Stimulated activated memory B cell treated with anti-CD40 and anti-IgM and Interleukin-4, amounts not matched to agents 10 μg/mL and 1 μg/mL and 100 μg/mL, for 72 hours (primary cell): ENCODE results near the gene ATL3.
A peak's percentile ranks its signal among the peaks of the same experiment; 100 is the strongest.
"Not testable (repeated sequence)": the region's sequence is repeated elsewhere in the genome, so short reads cannot be mapped to it uniquely, and the experiment has no call there.

Experiments
- ATAC-seq: fragments of 150-1000 bp; cut with Tn5 transposase; 2 replicates; pipeline ENCODE4 v1.10.0; 2021
- H3K27ac Mint-ChIP-seq: one replicate; pipeline ENCODE4 v1.8.0; 2022; ENCODE audit warnings: mild to moderate bottlenecking, mixed read lengths
- H3K27me3 Mint-ChIP-seq: one replicate; pipeline ENCODE4 v1.8.0; 2022; ENCODE audit warnings: mixed read lengths
- H3K36me3 Mint-ChIP-seq: one replicate; pipeline ENCODE4 v1.8.0; 2022; ENCODE audit warnings: mixed read lengths
- H3K4me1 Mint-ChIP-seq: one replicate; pipeline ENCODE4 v1.8.0; 2022; ENCODE audit warnings: mixed read lengths
- H3K4me3 Mint-ChIP-seq: one replicate; pipeline ENCODE4 v1.8.0; 2022; ENCODE audit warnings: mild to moderate bottlenecking, moderate library complexity, mixed read lengths
- H3K9me3 Mint-ChIP-seq: one replicate; pipeline ENCODE4 v1.8.0; 2022; ENCODE audit warnings: mixed read lengths

The ATL3 gene

DNA sequence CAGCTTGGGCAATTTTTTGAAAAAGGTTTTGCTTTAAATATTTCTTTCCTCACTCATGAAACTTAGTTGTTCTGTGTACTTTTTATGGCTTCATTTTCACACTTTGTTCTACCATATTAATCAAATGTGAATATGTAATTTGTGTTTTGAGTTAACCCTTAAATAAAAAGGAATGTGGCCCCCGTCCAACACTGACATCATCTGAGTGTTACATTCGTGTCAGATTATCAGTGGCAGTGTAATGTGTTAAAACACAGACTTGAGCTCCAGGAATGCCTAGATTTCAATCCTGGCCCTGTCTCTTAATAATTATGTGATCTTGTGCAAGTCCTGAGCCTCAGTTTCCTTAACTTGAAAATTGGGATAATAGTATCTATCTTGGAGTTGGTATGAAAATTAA lies 15.8 kb upstream of the ATL3 start:
- Mint-ChIP-seq H3K27ac (no peak overlapping the region), H3K4me3 (no peak overlapping the region), H3K4me1 (peaks cover 13% of the 10 kb centered on the region), H3K27me3 (no peaks in the 10 kb centered on the region), H3K9me3 (no peaks in the 10 kb centered on the region), H3K36me3 (no peaks in the 10 kb centered on the region)
- no peak for ATAC-seq

DNA sequence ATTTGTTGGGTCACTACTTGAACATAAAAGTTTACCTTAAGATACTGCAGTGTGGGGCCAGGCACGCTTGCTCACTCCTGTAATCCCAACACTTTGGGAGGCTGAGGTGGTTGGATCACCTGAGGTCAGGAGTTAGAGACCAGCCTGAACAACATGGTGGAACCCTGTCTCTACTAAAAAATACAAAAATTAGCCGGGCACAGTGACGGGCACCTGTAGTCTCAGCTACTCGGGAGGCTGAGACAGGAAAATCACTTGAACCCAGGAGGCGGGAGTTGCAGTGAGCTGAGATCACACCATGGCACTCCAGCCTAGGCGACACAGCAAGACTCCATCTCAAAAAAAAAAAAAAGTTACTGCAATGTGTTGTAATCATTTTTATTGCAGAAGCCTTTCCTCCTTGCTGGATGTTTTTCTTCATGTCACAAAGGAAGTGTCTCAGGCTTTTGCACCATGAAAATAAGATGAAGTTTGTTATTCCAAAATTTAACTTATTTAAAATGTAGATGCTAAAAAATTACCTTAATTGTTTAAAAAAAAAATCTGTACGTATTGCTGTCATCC lies 14.1 kb upstream of the ATL3 start:
- not testable (repeated sequence) for H3K4me3 Mint-ChIP-seq, H3K36me3 Mint-ChIP-seq, H3K27me3 Mint-ChIP-seq, H3K9me3 Mint-ChIP-seq, H3K27ac Mint-ChIP-seq, ATAC-seq
- H3K4me1 Mint-ChIP-seq = peaks cover 26% of the 10 kb centered on the region

DNA sequence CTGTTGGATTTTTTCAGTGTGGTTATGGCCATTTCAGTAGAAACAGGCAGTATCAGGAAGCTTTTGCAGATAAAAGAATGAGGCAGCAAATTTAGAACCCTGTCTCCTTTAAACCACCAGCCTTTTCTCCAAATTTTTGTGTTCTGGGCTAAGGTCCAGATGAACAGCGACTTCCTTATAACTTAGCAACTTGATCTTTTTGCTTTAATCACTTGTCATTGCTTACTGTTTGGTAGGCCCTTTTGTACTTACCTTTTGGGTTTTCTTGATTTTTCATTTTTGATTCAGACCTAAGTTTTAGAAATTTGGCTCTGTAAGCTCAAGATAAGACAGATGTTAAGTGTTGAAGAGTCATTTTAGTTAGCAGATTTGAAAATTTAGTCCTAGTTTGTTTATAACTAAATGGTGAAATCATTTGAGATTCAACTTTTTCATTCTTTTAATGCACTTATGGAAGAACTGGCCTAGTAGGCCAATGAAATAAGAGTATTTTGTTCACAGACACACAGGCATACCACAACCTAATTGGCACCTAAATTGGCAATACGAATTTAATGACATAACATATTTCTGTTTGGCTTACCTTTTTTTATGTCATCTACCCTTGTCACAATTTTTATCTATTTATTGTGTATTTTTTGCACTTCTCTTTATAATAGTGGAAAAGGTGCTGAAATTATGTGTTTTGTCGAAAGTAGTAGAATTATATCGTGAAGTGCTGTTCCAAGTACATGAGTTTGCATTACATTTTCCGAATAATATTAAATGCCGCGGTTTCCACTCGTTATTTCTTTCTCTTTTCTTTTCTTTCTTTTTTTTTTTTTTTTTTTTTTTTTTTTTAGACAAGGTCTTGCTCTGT lies 12.2 kb upstream of the ATL3 start:
- ATAC-seq = no peak
- H3K4me3 Mint-ChIP-seq = no peak overlapping the region
- H3K9me3 Mint-ChIP-seq = no peaks in the 10 kb centered on the region
- H3K4me1 Mint-ChIP-seq = peaks cover 26% of the 10 kb centered on the region
- no peak overlapping the region for H3K27ac Mint-ChIP-seq
- no peaks in the 10 kb centered on the region for H3K36me3 Mint-ChIP-seq
- H3K27me3 Mint-ChIP-seq = no peaks in the 10 kb centered on the region

DNA sequence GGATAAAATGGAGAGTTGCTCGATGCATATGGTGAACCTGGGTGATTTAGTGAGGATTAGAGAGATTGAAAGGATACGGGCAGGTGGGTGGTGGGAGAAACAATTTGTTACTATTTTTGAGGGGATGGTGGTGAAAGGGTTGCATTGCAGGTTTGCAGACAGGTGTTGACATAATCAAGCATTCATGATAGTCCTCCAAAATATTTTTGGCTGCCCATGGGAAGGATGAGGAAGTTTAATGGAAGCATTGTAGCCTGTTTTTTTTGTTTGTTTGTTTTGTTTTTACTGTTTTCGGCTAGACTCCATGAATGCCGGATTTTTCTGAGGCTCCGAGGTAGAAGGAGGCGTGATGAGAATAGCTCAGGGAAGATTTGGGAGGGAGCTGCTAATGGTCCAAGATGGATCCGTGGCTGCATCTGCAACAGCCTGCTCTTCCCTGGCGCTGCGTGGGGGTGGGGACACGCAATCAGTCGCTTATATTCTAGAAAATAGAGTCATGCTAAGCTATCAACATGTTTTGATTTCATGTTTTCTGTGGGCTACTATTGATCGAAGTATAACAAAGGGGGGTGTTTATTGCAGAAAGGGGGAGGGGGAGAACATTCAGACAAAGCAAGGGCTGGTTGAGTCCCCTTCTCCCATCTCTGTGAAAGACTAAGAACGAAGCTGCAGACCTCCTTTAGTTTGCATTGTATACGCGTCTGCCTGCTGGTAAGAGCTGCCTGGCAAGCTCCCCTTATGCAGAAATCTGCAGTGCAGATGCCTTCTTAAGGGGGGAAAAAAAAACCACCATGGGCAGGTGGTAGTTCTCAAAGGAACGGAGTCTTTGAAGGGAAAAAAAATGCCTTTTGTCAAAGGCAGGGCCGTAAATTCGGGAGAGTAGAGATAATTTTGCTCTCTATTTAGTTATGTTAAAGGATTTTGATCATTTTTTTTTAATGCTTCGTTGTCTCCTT lies 11.2 kb upstream of the ATL3 start:
- peaks cover 26% of the 10 kb centered on the region for H3K4me1 Mint-ChIP-seq
- peak overlapping the region; percentile 57 for H3K27ac Mint-ChIP-seq
- H3K9me3 Mint-ChIP-seq = no peaks in the 10 kb centered on the region
- peak overlapping the region; percentile 83 for H3K4me3 Mint-ChIP-seq
- H3K27me3 Mint-ChIP-seq = no peaks in the 10 kb centered on the region
- H3K36me3 Mint-ChIP-seq = no peaks in the 10 kb centered on the region
- no peak for ATAC-seq

DNA sequence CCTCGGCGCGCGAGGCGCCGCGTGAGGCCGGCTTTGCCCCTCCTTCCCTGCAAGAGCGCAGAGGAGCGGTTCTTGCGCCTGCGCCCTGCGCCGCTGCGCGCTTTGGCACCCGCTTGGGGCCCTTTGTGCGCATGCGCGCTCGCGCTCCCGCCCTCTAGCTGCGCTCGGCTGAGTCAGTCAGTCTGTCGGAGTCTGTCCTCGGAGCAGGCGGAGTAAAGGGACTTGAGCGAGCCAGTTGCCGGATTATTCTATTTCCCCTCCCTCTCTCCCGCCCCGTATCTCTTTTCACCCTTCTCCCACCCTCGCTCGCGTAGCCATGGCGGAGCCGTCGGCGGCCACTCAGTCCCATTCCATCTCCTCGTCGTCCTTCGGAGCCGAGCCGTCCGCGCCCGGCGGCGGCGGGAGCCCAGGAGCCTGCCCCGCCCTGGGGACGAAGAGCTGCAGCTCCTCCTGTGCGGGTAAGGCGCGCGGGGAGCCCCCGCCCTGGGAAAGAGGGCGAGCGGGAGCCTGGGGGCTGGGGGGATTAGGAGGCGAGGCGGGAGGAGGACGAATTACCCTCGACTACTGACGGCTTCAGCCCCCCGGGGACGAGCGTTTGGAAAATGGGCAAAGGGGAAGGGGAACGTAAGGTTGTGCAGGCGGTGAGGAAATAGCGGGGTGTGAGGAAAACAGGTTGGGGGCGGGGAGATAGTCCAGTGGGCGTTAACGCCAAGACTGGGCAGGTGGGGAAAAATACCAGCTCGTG lies 10.3 kb upstream of the ATL3 start, which contains the start of gene RTN3:
TSS of gene RTN3 (plus strand) at position 180 of the 745 bp plus-strand sequence. CDS start at position 317, 137 bp downstream.
- Mint-ChIP-seq H3K36me3 (no peaks in the 10 kb centered on the region), H3K27ac (peak within 1 kb of the TSS; percentile 57), H3K4me3 (peak within 1 kb of the TSS; percentile 83), H3K4me1 (peaks cover 26% of the 10 kb centered on the region), H3K9me3 (no peaks in the 10 kb centered on the region), H3K27me3 (no peaks in the 10 kb centered on the region)
- peak; percentile 96 for ATAC-seq

DNA sequence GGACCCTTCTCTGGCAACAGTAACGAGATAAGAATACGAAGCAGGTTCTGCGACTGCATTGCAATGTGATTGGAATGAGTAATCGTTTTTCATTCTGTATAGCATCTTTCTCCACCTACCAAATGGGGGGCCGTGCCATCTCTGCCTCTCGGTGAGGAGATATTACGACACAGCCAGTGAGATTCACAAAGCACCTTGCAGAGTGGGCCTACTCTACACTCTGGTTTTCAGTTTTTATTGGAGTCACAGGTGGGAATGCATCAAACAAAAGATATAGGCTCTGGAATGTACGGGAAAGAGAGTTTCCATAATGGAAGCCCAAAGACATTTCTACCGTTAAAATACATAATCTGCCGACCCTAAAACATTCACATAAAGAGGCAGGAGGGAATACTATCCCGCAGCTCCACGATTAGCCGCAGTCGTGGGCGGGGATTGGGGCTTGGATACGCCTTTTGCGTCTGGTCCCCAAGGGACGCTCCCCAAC lies 9.7 kb upstream of the ATL3 start:
- Mint-ChIP-seq H3K36me3 (no peaks in the 10 kb centered on the region), H3K4me1 (peaks cover 26% of the 10 kb centered on the region), H3K9me3 (no peaks in the 10 kb centered on the region), H3K27me3 (no peaks in the 10 kb centered on the region), H3K27ac (peak overlapping the region; percentile 57), H3K4me3 (peak overlapping the region; percentile 83)
- ATAC-seq = peak; percentile 24

DNA sequence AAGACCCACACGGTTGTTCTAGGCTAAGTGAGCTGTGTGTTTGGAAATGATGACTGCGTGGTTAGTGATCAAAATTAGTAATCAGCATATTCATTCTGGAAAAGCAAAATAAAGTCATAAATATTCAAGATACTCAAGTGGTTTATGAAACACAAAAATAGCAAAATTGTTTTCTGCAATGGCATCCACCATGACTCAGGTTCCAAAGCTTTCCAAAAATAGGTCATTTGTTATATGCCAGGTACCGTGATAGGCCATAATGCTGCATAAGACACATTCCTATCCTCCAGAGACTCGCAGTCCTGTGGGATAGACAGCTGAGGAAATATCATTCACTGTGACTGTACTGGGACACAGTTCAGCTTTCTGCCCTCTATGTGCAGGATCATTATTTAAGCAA lies 2.4 kb upstream of the ATL3 start:
- H3K27ac Mint-ChIP-seq = peak overlapping the region; percentile 79
- H3K4me1 Mint-ChIP-seq = peaks cover 29% of the 10 kb centered on the region
- H3K9me3 Mint-ChIP-seq = no peaks in the 10 kb centered on the region
- H3K36me3 Mint-ChIP-seq = no peaks in the 10 kb centered on the region
- ATAC-seq = no peak
- no peak overlapping the region for H3K4me3 Mint-ChIP-seq
- H3K27me3 Mint-ChIP-seq = no peaks in the 10 kb centered on the region

DNA sequence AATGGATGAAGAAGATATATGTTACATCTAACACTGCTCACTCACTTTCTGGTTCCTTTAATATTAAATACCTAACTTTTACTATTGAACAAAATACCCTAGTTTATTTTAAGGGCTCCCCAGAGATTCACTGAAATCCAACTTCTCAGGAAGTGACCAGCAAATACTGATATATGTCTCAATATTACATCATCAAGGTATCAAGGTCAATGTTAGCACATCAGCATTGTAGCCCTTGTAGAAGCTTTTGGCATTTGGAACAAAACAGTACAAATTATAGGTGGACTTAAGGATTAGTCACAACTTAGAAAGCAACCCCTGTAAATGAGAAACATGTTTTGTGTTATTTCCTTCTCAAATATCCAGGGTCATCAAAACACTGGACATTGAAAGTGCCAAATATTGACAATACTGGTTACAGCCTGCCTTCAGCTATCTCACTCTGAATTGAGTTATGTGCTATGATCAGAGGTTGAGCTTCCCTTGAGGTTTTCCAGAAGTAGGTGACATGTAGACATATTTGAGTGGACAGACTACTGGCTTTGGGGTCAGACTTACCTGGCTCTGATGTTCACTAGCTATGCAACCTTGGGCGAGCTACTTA lies 1.9 kb upstream of the ATL3 start:
- H3K27ac Mint-ChIP-seq = peak overlapping the region; percentile 79
- no peak for ATAC-seq
- H3K4me1 Mint-ChIP-seq = peaks cover 33% of the 10 kb centered on the region
- no peaks in the 10 kb centered on the region for H3K9me3 Mint-ChIP-seq
- H3K36me3 Mint-ChIP-seq = no peaks in the 10 kb centered on the region
- no peaks in the 10 kb centered on the region for H3K27me3 Mint-ChIP-seq
- H3K4me3 Mint-ChIP-seq = no peak overlapping the region

DNA sequence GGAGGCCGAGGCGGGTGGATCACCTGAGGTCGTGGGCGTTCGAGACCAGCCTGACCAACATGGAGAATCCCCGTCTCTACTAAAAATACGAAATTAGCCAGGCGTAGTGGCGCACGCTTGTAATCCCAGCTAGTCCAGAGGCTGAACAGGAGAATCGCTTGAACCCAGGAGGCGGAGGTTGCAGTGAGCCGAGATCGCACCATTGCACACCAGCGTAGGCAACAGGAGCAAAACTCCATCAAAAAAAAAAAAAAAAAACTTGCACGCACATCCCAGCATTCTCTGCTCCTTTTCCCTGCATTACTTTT lies 934 bp upstream of the ATL3 start:
- H3K27ac Mint-ChIP-seq = peak overlapping the region; percentile 79
- H3K9me3 Mint-ChIP-seq = no peaks in the 10 kb centered on the region
- H3K27me3 Mint-ChIP-seq = no peaks in the 10 kb centered on the region
- no peak for ATAC-seq
- no peaks in the 10 kb centered on the region for H3K36me3 Mint-ChIP-seq
- peaks cover 41% of the 10 kb centered on the region for H3K4me1 Mint-ChIP-seq
- peak overlapping the region; percentile 85 for H3K4me3 Mint-ChIP-seq

DNA sequence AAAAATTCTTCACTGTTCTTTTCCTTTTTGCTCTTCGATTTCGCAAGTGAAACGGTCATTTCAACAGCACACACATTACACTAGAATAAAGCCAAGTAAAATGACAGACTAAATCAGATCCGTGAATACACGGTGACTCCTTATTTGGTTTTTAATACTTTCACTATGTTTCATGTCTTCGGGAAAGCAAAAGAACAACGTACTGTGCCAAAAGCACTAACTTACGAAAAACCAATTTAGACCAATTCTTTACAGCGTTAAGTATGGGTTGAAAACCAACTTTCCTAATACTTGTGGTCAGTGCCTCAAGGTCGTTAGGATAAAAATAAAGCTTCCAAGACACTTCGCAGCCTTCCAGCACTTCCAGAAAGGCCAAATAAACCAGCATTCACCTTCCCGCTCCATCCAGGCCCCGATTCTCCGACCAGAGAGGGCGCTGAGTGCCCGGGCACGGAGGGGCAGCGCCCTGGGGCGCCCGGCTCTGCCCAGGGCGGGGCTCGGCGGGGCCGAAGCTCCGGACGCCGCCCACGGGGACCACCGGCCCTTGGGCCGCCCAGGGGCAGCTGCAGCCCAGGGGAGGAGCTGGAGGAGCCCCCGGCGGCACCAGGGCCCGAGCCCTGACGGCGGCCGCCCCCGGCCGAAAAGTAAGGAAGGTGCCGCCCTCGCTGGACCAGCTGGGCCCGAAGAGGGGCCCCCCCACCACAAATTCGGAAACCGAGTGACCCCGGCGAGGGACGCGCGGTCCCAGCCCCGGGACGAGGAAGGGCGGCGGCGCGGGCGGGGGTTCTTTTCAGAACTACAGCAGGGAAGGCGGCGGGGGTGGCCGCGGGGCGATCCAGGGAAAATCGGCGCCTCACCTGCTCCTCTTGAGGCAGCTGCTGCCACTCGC lies 499 bp downstream of the ATL3 start:
- H3K27ac Mint-ChIP-seq = peak overlapping the region; percentile 79
- peak overlapping the region; percentile 85 for H3K4me3 Mint-ChIP-seq
- H3K4me1 Mint-ChIP-seq = peaks cover 41% of the 10 kb centered on the region
- no peaks in the 10 kb centered on the region for H3K27me3 Mint-ChIP-seq
- ATAC-seq = peak; percentile 67
- no peaks in the 10 kb centered on the region for H3K36me3 Mint-ChIP-seq
- no peaks in the 10 kb centered on the region for H3K9me3 Mint-ChIP-seq

DNA sequence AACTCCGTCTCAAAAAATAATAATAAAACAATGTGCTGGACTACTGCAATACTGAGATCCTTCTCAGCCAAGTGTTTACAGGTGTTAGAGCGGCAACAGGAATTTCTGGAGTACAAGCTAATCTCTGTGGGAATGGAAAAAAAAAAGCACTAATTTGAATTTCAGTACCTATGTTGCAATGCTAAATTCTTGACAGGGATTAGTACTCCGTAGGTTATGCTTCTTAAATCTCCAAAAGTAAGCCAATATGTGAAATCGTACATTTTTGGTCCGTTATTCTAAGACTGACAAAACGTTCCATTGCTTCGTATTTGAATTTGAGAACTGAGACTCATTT lies 1.1 kb downstream of the ATL3 start:
- no peaks in the 10 kb centered on the region for H3K9me3 Mint-ChIP-seq
- no peaks in the 10 kb centered on the region for H3K27me3 Mint-ChIP-seq
- H3K4me3 Mint-ChIP-seq = peak overlapping the region; percentile 85
- H3K27ac Mint-ChIP-seq = peak overlapping the region; percentile 79
- no peak for ATAC-seq
- no peaks in the 10 kb centered on the region for H3K36me3 Mint-ChIP-seq
- H3K4me1 Mint-ChIP-seq = peaks cover 41% of the 10 kb centered on the region

DNA sequence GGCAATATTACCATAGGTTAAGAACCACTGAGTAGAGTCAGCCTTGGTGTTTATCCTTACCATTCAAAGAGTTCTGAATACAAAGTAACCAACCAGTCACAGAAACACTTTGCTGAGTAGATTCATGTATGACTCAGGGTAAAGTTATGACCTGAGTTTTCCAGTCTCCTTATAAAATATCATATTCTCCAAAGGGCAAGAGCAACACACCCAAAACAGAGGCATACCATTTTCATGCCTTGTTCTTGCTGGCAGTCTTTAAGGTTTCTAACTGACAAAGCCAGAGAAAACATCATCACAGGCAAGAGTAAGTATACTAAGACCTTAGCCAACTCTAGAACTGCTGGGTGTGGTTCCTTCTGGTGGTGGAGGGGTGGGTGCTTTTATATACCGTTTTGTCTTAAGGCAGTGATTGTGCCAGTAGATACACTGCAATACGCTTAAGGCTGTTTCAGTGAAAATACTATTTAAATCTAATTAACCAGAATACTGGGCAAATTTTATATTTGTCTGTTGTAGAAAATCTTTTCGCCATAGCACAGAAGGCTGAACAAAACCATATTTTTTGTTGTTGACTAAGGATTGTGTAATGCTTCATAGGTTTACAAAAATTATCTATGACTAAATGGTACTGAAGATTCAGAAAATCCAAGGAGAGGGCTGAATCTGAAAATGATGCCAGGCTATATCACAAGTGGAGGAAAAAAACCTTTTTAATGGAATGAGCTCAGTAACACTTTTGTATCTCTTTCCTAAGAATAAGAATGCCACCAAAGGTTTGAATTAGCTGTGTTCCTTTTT lies 3.0 kb downstream of the ATL3 start:
- H3K27me3 Mint-ChIP-seq = no peaks in the 10 kb centered on the region
- ATAC-seq = no peak
- H3K36me3 Mint-ChIP-seq = no peaks in the 10 kb centered on the region
- no peak overlapping the region for H3K4me3 Mint-ChIP-seq
- no peak overlapping the region for H3K27ac Mint-ChIP-seq
- H3K9me3 Mint-ChIP-seq = no peaks in the 10 kb centered on the region
- peaks cover 41% of the 10 kb centered on the region for H3K4me1 Mint-ChIP-seq

DNA sequence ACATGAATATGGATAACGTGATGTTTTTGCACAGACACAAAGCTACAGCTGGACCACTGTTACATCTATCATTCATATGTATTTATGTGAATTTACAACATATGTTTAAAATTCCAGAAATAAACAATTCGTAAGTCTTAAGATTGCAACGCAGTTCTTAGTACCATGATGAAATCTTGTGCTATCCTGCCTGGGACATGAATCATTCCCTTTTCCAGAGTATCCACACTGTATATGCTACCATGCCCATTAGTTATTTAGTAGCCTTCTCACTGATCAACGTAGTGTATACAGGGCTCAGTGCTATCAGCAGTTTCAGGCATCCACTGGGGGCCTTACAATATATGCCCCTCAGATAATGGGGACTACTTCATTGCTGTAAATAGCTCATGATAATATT lies 4.3 kb downstream of the ATL3 start:
- Mint-ChIP-seq H3K27me3 (no peaks in the 10 kb centered on the region), H3K9me3 (no peaks in the 10 kb centered on the region), H3K4me3 (no peak overlapping the region), H3K36me3 (no peaks in the 10 kb centered on the region), H3K27ac (no peak overlapping the region), H3K4me1 (peaks cover 33% of the 10 kb centered on the region)
- ATAC-seq = no peak
